Erythroblast (primary cell): ENCODE data around the gene RIT2.
"Not testable (repeated sequence)": the region's sequence is repeated elsewhere in the genome, so short reads cannot be mapped to it uniquely, and the experiment has no call there.

Experiments used
- DNase-seq, 2 experiments: peaks; one replicate each; lab custom pipeline; 2025; lab: John Stamatoyannopoulos, UW
- GATA1 ChIP-seq: IDR thresholded peaks from 2 replicates; pipeline ENCODE4 v1.6.1; 2011; ENCODE audit warnings: low read depth, mild to moderate bottlenecking, control low read depth, low read length, moderate library complexity
- POLR2A ChIP-seq: IDR thresholded peaks from 2 replicates; pipeline ENCODE4 v1.6.1; 2011; ENCODE audit warnings: mild to moderate bottlenecking, low read length

The RIT2 gene

DNA sequence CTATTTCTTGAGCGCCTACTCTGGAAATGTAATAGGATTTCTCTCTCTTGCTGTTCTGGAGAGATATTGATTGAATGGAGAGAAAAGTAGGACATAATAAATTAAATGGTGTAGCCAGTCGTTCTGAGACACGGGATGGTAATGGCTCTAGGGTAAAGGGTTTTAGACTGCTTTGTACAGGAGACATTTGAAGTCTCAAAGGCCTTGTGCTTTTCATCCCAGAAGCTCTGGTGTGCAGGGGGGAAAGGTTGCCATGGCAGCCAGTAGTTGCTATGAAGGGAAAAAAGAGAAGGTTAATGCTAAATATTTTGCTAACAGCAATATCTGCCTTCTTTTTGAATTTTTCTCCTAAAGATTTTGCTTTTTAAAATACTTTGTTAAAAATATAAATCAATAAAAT lies 359.3 kb downstream of the RIT2 start:
- TF ChIP-seq GATA1: no peak
- no peak for TF ChIP-seq POLR2A

DNA sequence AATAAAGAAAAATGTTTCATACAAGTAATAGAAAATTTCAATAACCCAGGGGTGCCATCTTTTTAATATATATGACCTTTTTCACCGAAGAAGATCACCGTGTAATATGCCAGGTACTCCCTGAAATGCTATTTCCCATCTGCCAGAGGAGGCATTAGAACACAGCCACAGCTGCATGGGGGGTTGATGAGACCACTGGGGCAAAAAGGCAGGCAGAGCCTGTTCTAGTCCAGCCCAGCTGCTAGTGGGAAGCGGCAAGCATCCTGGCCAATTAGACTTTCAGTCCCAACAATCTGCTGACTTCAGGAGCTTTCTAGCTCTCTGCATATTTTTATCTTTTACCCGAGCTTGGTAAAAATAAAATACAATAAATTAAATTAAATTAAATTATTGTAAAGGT lies 362.6 kb downstream of the RIT2 start:
- DNase-seq: no peak

More for the DNA sequence above, 359.3 kb downstream of the RIT2 start:
- no peak for DNase-seq

DNA sequence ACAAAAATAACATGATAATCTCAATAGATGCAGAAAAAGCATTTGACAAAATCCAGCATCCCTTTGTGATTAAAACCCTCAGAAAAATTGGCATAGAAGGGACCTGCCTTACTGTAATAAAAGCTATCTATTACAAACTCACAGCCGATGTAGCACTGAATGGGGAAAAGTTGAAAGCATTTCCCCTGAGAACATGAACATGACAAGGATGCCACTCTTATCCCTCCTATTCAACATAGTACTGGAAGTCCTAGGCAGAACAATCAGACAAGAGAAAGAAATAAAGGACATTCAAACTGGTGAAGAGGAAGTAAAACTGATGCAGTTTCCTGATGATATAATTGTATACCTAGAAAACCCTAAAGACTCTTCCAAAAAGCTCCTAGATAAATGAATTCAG lies 368.7 kb downstream of the RIT2 start:
- no peak for TF ChIP-seq POLR2A
- no peak for TF ChIP-seq GATA1
- no peak for DNase-seq

More for the DNA sequence above, 362.6 kb downstream of the RIT2 start:
- no peak for TF ChIP-seq POLR2A
- TF ChIP-seq GATA1: no peak

DNA sequence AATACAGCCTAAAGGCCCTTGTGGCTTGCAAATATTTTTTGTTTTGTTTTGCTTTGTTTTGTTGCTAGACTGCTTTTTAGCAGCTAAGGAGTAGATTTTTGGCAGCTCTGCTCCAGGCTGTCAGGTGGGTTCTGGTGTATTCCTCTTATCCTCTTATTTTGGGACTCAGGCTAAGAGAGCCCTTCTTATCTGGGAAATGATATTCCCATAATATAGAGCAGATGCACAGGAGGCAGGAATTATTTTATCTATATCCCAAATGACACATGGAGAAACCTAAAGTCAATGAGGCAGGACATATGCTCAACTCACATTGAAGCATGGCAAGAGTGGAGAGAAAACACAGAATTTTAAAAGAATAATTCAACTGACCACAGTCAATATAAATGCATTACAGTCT lies 369.6 kb downstream of the RIT2 start:
- no peak for TF ChIP-seq GATA1
- TF ChIP-seq POLR2A: no peak
- DNase-seq: no peak

DNA sequence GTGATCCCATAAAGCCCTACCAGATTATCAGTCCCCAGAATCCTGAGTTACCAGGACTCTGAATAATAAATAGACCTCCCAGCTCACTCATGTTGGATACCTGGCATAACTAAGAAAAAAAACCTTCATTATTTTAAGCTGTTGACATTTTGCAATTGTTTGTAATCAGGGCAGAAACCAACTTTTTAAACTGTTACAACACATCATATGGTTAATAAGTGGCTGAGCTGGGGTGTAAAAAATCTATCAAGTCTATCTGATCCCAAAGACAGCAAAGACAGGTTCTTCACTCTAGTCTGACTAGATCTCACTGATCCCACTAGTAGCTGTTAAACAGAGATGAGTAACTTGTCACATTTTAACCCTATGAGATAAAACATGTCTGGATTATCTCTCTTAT lies 370.3 kb downstream of the RIT2 start:
- TF ChIP-seq GATA1: no peak
- TF ChIP-seq POLR2A: no peak
- DNase-seq: no peak

DNA sequence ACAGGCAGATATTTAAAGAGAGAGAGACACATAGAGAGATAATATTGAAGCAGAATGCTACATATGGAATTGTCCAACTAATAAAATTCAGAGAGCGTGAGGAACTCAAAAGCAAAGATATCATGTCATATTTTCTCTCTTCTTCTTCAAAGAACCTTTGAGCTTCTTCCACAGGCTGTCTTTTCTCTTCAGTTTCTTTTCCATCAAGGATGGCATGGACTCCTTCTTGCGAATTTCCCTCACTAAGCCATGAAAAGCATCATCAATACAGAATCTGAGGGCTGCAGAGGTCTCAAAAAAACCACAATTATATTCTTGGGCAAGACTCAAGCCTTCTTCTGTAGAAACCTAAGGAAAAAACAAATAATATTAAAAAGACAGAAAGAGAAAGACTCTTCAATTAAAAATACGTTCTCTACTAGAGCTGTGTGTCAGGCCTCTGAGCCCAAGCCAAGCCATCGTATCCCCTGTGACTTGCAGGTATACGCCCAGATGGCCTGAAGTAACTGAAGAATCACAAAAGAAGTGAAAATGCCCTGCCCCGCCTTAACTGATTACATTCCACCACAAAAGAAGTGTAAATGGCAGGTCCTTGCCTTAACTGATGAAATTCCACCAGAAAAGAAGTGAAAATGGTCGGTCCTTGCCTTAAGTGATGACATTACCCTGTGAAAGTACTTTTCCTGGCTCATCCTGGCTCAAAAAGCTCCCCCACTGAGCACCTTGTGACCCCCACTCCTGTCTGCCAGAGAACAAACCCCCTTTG lies 371.9 kb downstream of the RIT2 start:
- TF ChIP-seq GATA1: no peak
- TF ChIP-seq POLR2A: no peak
- DNase-seq: no peak

DNA sequence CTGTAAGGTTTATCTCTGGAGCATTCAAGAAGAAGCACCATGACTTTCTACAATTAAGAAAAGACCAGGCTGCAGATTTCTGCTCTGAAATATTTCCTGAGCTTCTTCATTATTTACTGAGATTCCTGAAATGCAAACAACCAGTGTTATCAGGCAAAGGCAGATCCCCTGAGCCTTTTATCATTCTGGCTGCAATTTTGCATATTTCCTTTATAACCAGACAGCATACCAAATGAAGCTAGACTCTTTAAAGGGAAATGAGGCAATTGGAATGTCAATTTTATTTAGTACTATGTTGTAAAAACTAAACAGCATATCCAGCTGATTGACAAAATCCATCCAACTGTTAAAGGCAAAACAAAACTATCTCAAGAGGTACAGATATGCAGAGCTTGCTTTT lies 372.5 kb downstream of the RIT2 start:
- TF ChIP-seq GATA1: no peak
- no peak for TF ChIP-seq POLR2A
- DNase-seq: no peak

DNA sequence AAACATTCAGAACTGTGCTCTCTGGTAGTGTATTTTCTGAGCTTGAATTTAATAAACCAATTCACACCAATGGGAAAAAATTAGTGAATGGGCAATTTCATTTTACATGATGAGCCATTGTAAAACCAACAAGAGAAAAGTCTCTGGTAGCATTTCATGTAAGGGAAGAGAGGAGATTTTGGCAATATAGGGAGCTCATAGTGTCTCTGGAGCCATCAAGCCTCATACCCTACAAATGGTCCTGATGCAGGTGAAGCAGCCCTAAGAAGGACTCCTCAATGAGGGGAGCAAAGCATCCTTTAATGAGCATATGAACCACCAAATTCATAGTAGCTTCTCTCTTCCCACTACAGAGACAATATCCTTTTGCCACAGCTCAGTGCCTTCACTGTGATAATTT lies 373.0 kb downstream of the RIT2 start:
- TF ChIP-seq POLR2A: no peak
- no peak for TF ChIP-seq GATA1
- DNase-seq: no peak

DNA sequence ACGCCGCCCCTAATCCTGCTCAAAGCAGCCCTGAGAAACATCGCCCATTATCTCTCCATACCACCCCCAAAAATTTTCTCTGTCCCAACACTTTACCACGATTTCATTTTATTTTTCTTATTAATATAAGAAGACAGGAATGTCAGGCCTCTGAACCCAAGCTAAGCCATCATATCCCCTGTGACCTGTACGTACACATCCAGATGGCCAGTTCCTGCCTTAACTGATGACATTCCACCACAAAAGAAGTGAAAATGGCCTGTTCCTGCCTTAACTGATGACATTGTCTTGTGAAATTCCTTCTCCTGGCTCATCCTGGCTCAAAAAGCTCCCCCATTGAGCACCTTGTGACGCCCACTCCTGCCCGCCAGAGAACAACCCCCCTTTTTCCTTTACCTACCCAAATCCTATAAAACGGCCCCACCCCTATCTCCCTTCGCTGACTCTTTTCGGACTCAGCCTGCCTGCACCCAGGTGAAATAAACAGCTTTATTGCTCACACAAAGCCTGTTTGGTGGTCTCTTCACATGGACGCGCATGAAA lies 373.6 kb downstream of the RIT2 start:
- DNase-seq: not testable (repeated sequence)

DNA sequence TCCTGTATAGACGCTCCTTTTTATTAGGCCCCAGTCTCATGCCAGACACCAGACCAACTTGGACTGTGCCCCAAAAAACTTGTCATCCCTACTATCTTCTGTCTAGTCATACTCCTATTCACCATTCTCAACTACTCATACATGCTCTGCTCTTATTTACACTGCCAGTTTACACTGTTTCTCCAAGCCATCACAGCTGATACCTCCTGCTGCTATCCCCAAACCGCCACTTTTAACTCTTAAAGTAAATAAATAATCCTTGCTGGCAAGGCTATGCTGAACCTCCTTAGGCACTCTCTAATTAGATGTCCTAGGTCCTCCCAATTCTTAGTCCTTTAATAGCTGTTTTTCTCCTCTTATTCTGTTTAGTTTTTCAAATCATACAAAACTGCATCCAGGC lies 374.2 kb downstream of the RIT2 start:
- not testable (repeated sequence) for DNase-seq

DNA sequence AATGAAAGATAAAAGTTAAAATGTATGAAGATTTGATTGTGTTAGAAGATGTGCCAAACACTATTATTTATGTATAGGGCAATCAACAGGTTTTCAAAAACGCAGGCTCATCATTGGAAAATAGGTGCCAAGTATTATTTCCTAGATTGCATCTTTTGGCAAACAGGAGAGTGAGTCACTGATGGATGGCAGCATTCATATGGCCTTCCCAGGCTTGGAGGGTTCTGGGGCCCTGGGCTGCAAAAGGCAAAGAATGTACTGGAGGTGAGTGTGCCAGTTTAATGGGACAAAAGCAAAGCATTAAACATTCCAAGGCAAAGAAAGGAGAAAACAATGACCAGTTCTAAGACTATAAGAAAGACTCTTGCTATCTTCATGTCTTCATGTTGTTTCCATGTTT lies 379.4 kb downstream of the RIT2 start:
- TF ChIP-seq POLR2A: no peak
- DNase-seq: no peak

DNA sequence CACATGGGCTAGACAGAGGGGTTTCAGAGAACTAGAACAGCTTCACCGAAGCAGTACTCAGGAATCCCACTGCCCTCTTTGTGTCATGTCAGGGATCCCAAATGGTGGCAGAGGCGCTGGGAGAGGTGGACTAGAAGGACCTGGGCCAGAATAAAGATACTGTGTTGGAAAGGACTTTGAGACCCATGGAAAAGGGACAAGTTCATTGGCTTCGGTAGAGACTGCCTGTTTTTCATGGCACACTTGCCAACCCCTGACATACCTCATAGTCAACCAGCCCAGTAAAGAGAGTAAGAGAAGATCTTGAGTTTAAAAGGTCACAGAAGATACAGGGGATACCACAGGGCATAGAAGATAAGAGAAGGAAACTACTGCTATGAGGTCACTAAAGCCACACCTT lies 381.0 kb downstream of the RIT2 start:
- TF ChIP-seq GATA1 (no peak), POLR2A (no peak)
- DNase-seq: no peak

DNA sequence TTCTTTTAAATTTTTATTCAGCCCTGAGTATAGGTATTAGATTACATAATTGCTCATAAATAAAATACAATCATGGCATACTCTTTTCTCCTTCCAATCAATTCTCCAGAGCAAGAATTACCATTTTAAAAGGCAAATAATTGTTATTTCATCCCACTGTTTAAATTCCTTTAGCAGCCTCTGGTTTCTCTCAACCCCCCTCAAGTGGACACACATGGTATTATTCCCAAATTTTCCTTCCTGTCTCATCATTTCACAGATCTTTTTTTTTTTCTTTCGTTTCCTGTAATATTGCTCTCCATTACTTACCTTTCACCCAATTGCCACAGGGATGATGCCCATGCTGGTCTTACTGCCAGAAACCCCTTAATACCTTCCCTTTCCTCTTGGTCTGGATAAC lies 385.2 kb downstream of the RIT2 start:
- DNase-seq: no peak
- TF ChIP-seq GATA1 (no peak), POLR2A (no peak)

DNA sequence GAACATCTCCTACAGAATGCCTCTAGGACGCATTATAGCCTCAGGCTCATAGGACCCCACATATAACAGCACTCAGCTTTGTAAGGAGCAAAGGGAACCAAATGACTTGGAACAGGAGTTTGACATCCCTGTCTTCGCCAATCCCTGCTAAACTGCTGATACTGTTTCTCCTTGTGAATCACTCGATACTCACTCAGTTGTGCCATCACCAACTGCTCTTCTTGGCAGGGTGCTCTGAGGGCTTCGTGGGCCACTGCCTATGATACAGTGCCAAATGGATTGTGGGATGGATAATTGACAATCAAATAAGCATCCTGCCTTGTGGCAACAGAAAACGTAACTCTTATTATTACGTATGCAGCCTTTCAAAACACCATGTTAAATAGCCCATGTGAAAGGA lies 396.3 kb downstream of the RIT2 start:
- DNase-seq: no peak
- TF ChIP-seq GATA1: no peak
- TF ChIP-seq POLR2A: no peak

DNA sequence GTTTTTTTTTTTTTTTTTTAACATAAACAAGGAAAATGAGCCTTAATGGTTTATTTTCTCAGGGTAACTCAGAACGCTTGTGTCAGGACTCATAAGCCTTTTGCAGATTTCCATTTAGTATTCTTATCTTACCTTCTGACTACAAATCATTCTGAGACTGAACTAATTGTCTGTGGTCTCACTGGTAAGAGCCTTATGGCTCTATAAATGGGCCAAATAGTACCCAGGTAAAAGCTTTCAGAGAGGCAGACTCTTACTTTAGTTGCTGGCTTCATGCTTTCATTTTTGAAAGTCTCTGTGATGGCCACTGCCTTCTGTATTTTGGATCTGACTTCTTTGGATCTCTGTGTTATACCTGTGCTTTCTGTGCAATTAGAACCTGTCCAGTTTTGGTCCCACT lies 403.4 kb downstream of the RIT2 start:
- TF ChIP-seq POLR2A: no peak
- no peak for TF ChIP-seq GATA1
- DNase-seq: no peak

DNA sequence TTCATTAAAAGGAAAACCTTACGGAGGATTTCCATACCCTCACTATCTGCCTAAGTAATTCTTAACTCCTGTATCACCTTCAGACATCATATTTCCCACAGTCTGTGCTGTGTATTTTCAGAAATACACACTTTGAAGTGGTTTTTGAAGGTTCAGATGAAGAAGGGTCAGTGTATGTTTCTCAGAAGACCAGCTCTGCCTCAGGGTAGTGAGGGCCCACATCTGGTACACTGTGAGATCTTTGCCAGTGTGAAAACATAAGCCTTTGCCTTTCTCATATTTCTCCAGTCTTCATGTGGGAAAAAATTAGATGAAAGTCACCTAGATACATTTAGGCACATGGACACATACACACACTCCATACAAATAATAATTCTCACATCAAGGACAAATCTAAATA lies 408.4 kb downstream of the RIT2 start:
- DNase-seq: no peak
- no peak for TF ChIP-seq POLR2A
- no peak for TF ChIP-seq GATA1
